Superior temporal gyrus (tissue), 1 donor: ENCODE results near the gene TBC1D2.

Experiments used
- DNase-seq: peaks from one replicate; pipeline ENCODE4 v3.0.0-alpha.2; 2016; ENCODE audit errors: extremely low spot score

Gene TBC1D2

GRCh38 chr9:98236901-98237487 is 18.5 kb downstream of the TBC1D2 start:
- no peak for DNase-seq

GRCh38 chr9:98235126-98235525 is 20.3 kb downstream of the TBC1D2 start:
- no peak for DNase-seq

- DNase-seq = no peak
These were observed 21.1 kb downstream of the TBC1D2 start for GRCh38 chr9:98234245-98234825.

GRCh38 chr9:98232926-98233325 is 22.5 kb downstream of the TBC1D2 start:
- DNase-seq = no peak

GRCh38 chr9:98231770-98232478 is 23.5 kb downstream of the TBC1D2 start:
- DNase-seq = peak; percentile 30

GRCh38 chr9:98230789-98231188 is 24.7 kb downstream of the TBC1D2 start:
- DNase-seq = no peak

GRCh38 chr9:98230304-98230703 is 25.1 kb downstream of the TBC1D2 start:
- DNase-seq = no peak

- DNase-seq = no peak
These were observed 25.8 kb downstream of the TBC1D2 start for GRCh38 chr9:98229620-98230019.

- no peak for DNase-seq
These were observed 26.4 kb downstream of the TBC1D2 start for GRCh38 chr9:98229090-98229395.

- DNase-seq = no peak
These were observed 26.9 kb downstream of the TBC1D2 start for GRCh38 chr9:98228392-98229089.

GRCh38 chr9:98227883-98228282 is 27.6 kb downstream of the TBC1D2 start:
- DNase-seq = no peak

- no peak for DNase-seq
These were observed 28.5 kb downstream of the TBC1D2 start for GRCh38 chr9:98226957-98227356.

- DNase-seq = no peak
These were observed 28.9 kb downstream of the TBC1D2 start for GRCh38 chr9:98226516-98226915.

- DNase-seq = no peak
These were observed 30.4 kb downstream of the TBC1D2 start for GRCh38 chr9:98225015-98225442.

- DNase-seq = no peak
These were observed 32.4 kb downstream of the TBC1D2 start for GRCh38 chr9:98222885-98223691.

- no peak for DNase-seq
These were observed 34.5 kb downstream of the TBC1D2 start for GRCh38 chr9:98220911-98221310.

- no peak for DNase-seq
These were observed 35.6 kb downstream of the TBC1D2 start for GRCh38 chr9:98219794-98220370.

- no peak for DNase-seq
These were observed 36.1 kb downstream of the TBC1D2 start for GRCh38 chr9:98219364-98219716.

- no peak for DNase-seq
These were observed 36.7 kb downstream of the TBC1D2 start for GRCh38 chr9:98218562-98219363.

- DNase-seq = no peak
These were observed 38.2 kb downstream of the TBC1D2 start for GRCh38 chr9:98217255-98217654.

- no peak for DNase-seq
These were observed 39.1 kb downstream of the TBC1D2 start for GRCh38 chr9:98216391-98216790.
